Measurements from ENCODE around the gene MAIP1.
"Not testable (repeated sequence)": the region's sequence is repeated elsewhere in the genome, so short reads cannot be mapped to it uniquely, and the experiment has no call there.

MAIP1 gene, protein sequence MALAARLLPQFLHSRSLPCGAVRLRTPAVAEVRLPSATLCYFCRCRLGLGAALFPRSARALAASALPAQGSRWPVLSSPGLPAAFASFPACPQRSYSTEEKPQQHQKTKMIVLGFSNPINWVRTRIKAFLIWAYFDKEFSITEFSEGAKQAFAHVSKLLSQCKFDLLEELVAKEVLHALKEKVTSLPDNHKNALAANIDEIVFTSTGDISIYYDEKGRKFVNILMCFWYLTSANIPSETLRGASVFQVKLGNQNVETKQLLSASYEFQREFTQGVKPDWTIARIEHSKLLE

GRCh38 chr2:199955339-199956061, at the start of gene MAIP1, which contains the start of gene TYW5:
TSS of gene MAIP1 (plus strand) at chr2:199955582. CDS start at chr2:199955799, 217 bp downstream.
TSS of gene TYW5 (minus strand) at chr2:199955491. CDS start at chr2:199955470, 21 bp downstream.
- peak; percentile 72 to 73 for DNase-seq

DNA sequence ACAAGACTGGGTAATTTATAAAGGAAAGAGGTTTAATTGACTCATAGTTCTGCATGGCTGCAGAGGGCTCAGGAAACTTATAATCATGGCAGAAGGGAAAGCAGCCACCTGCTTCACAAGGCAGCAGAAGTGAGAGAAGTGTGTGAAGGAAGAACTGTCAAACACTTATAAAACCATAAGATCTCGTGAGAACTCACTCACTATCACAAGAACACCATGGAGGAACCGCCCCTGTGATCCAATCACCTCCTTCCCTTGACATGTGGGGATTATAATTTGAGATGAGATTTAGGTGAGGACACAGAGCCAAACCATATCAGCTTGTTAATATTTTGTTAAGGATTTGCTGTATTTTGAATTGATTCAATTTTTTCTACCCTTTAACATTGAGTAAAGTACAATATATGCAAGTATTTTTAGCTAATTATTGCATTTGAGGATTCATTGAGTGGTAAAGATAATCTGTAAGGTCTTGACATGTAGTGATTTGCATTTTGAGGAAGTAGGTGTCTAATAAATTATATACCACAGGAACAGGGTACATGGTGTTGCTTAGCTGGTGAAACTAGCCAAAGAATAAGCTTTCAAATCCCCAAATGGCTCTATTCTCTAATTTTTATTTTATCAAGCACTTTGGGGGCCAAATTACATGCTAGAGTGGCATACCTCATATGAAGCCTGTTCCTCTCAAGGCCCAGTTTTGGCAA, 48.2 kb upstream of the MAIP1 start:
- no peak for DNase-seq

- no peak for DNase-seq
Observed at GRCh38 chr2:199910338-199911051, 44.9 kb upstream of the MAIP1 start.

- peak; percentile 90 to 91 for DNase-seq
Observed at GRCh38 chr2:199911052-199911876, 44.1 kb upstream of the MAIP1 start, which contains the start of gene C2orf69. TSS of gene C2orf69 (plus strand) at chr2:199911293. CDS start at chr2:199911439, 146 bp downstream.

DNA sequence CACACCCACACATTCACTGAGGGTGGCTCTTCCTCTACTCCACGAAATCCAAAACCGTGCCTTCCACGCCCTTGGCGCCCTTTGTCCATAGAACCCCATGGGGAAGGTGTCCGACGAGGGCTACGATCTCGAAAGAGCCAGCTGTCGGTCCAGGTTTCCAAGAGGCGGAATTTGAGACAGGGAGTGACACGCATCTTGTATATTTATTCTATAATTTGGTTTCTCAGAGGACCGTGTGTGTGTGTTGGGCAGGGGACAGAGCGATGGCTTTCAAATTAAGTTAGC, 43.6 kb upstream of the MAIP1 start:
- no peak for DNase-seq

DNA sequence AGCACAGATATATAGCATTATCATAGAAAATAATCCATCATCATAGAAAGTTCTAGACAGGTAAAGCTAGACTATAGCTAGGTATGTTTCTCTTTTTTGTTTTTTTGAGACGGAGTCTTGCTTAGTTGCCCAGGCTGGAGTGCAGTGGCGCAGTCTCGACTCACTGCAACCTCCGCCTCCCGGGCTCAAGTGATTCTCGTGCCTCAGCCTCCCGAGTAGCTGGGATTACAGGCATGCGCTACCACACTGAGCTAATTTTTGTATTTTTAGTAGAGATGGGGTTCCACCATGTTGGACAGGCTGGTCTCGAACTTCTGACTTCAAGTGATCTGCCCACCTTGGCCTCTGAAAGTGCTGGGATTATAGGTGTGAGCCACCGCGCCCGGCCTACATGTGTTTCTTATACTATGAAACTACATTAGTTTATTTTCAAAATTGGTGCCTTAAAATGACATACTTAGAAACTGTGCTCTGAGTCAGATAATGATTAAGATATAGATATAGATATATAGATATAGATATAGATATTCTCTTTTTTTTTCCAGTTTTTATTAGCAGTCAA, 42.7 kb upstream of the MAIP1 start:
- not testable (repeated sequence) for DNase-seq

GRCh38 chr2:199914372-199914958, 40.9 kb upstream of the MAIP1 start:
- DNase-seq, result no peak

DNA sequence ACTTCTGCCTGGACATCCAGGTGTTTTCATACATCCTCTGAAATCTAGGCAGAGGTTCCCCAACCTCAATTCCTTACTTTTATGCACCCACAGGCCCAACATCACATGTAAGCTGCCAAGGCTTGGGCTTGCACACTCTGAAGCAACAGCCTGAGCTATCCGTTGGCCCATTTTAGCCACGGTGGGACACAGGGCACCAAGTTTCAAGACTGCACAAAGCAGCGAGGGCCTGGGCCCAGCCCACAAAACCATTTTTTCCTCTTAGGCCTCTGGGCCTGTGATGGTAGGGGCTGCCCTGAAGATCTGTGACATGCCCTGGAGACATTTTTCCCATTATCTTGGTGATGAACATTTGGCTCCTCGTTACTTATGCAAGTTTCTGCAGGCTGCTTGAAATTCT, 38.4 kb upstream of the MAIP1 start:
- DNase-seq, result no peak

- DNase-seq, result no peak
Observed at GRCh38 chr2:199922856-199923255, 32.5 kb upstream of the MAIP1 start.

DNA sequence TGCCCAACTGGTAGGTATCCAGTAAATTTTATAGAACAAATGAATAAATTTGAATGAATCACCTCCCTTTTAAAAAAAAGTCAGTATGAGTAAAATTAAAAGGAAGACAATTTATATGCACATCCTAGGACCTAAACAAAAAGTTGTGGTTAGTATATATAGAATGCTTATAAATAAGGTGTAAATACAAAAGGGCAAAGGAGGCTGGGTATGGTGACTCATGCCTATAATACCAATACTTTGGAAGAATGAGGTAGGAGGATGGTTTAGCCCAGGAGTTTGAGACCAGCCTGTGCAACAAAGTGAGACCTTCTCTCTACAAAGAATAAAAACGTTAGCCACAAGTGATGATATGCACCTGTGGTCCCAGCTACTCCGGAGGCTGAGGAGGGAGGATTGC, 31.5 kb upstream of the MAIP1 start:
- no peak for DNase-seq

- DNase-seq, result no peak
Observed at GRCh38 chr2:199926806-199927205, 28.6 kb upstream of the MAIP1 start.

- DNase-seq, result no peak
Observed at GRCh38 chr2:199928226-199928625, 27.2 kb upstream of the MAIP1 start.

- no peak for DNase-seq
Observed at GRCh38 chr2:199928626-199929025, 26.8 kb upstream of the MAIP1 start.

GRCh38 chr2:199929262-199929661, 26.1 kb upstream of the MAIP1 start:
- DNase-seq, result no peak

GRCh38 chr2:199932312-199932855, 23.0 kb upstream of the MAIP1 start:
- no peak for DNase-seq

- DNase-seq, result no peak
Observed at GRCh38 chr2:199933466-199933865, 21.9 kb upstream of the MAIP1 start.

DNA sequence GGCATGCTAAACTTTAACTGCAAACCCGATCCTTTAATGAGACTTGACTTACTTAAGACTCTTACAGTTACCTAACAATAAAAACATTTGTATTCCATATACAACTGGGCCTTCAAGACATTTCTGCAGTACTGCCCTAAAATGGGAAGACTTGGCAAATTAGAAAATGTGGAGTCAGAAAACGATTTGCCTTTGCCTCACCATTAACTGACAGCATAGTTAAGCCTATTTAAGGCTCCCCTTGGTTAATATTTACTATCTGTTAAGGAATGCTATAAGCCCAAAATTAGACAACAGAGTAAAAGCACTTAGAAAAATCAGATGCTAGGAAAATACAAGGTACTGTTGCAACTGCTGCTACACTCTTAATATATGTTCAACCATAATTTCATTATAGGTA, 18.8 kb upstream of the MAIP1 start:
- no peak for DNase-seq

GRCh38 chr2:199940373-199940772, 15.0 kb upstream of the MAIP1 start:
- DNase-seq, result no peak

- DNase-seq, result no peak
Observed at GRCh38 chr2:199943373-199943772, 12.0 kb upstream of the MAIP1 start.

DNA sequence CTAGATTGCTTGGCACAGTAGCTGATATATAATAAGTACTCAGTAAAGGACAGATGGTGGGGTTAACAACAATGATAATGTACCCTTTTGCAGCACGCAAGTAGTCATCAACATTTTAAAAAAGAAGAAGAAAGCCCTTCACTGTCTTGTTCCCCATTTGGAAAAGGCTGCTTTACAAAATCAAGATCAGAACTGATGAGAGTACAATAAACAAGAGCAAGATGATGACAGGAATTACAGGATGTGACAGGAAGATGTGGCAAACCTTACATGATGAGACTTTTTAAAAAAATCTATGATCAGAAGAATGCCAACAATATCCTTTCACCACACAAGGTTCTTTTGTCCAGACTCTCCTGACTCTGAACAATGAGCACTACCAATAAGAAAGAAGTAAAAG, 9.2 kb upstream of the MAIP1 start:
- no peak for DNase-seq

DNA sequence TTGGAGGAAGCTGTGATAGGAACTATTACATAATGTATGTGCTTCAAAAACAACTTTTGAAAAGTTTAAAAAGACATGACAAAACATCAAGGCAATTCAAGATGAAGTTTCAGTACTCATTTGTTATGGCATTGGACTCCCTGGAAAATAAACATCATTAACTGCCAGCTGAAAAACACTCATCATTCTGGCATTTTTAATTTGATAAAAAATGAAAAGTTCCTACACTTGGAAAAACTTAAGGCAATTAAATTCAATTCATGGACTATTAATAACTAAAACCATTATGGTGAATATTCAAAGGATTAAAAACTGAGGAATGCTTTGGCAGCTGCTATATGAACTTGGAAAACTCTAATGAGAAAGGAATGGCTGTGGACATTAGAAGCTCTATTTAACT, 8.5 kb upstream of the MAIP1 start:
- no peak for DNase-seq

Measured in stimulated activated CD4-positive, alpha-beta T cell treated with anti-CD3 and anti-CD28 coated beads, Interleukin-4, amount 100 ng/mL, for 4 hours (primary cell).